AG04449 (cell line): ENCODE data around the gene IZUMO1.
A peak's percentile ranks its signal among the peaks of the same experiment; 100 is the strongest.
"Not testable (repeated sequence)": the region's sequence is repeated elsewhere in the genome, so short reads cannot be mapped to it uniquely, and the experiment has no call there.

ENCODE experiments used
- CTCF ChIA-PET: fragments of 350-600 bp; formaldehyde crosslinking; extraction: SDS; loops from one replicate; lab custom pipeline; 2021; ENCODE audit warnings: antibody characterized with exemption; lab: Yijun Ruan, JAX
- POLR2A ChIA-PET: fragments of 400-600, 350-600 bp; formaldehyde crosslinking; extraction: SDS; loops from one replicate; lab custom pipeline; 2020; ENCODE audit warnings: antibody characterized with exemption, inconsistent platforms; lab: Yijun Ruan, JAX
- DNase-seq: peaks from one replicate; pipeline ENCODE4 v3.0.0-alpha.2; 2010; ENCODE audit warnings: low read depth, low spot score
- H3K4me3 ChIP-seq: 2 replicates; pipeline ENCODE4 v1.5.1; 2011; ENCODE audit warnings: low read depth, mild to moderate bottlenecking, control low read depth, low read length
- TF ChIP-seq, protein P1 (sequence below): IDR thresholded peaks from one replicate; pipeline ENCODE4 v1.5.1; 2011; ENCODE audit warnings: mild to moderate bottlenecking, moderate library complexity, low read length, control low read depth, inconsistent platforms; ENCODE audit not compliant: insufficient read depth; ENCODE audit errors: missing control alignments

Gene IZUMO1

DNA sequence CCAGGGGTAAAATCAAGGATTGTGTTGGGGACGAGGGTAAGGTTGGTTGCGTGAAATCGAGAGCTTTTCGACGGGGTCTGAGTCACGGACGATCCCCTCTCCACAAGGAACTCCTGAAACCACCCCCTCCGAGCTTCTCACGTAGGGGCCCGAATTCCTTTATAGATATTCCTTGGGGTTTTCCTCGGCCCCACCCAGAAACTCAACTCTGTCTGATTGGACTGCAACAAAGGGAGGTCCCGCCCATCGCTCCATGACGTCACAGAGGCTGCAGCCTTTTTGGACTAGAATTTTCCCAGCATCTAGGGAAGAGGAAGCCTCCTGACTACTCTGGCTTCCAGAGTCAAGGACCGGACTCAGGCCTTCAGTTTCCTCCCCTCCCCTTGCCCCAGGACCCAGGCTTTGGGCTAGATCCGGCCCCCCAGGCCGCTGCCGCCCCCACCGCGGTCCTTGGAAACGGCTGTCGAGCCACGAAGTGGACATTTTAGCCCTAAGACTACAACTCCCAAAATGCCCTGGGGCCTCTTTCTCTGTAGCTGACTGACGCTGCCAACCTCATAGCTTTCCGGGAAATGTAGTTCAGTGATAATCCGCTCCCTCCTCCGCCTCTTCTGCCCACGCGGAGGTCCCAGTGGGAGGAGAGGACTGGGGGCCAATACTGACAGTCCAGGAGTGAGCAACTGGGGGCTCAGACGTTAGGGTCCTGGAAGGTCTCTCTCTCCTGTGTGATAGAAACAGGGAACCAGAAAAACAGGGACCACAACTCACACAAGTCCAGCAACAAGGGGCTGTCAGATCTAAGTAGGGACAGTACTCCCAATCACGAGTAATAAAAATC, at the start of gene IZUMO1:
Gene IZUMO1, minus strand, starts transcription at position 172 of the 838 bp plus-strand sequence. CDS start 1,050 bp downstream, outside the sequence.
- POLR2A ChIA-PET: no interaction called here

DNA sequence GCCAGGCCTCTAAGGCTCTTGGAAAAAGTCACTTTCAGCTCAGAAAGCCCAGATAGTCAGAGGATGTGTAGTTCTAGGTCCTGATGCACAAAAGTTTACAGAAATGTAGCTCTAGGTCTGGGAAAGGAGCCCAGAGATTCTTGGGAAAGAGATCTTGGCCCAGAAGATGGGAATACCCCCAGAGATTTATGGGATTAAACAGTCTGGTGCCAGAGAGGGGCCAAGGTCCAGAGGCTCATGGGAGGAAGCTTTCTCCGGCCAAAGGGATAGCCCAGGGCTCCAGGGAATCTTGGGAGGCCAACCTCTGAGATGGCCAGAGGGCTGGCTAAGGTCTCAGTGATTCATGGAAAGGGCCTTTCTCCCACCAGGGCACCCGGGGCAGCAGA, 49.0 kb upstream of the IZUMO1 start:
- POLR2A ChIA-PET: interaction anchor here (0.5 to 1.3 kb wide), 12 partner anchors 11 to 178 kb away, joined by 3 to 7 read pairs (median 4); partner anchors contain the start of genes BCAT2, FTL, HSD17B14 and PPP1R15A
- CTCF ChIA-PET: interaction anchor here (0.7 to 23.0 kb wide), 31 partner anchors 9 to 430 kb away, joined by 3 to 737 read pairs (median 5); partner anchors contain the start of genes BAX, BCAT2, HSD17B14 and RUVBL2
- DNase-seq: no peak
- H3K4me3 ChIP-seq: no peak overlapping the region
- TF ChIP-seq, protein P1, sequence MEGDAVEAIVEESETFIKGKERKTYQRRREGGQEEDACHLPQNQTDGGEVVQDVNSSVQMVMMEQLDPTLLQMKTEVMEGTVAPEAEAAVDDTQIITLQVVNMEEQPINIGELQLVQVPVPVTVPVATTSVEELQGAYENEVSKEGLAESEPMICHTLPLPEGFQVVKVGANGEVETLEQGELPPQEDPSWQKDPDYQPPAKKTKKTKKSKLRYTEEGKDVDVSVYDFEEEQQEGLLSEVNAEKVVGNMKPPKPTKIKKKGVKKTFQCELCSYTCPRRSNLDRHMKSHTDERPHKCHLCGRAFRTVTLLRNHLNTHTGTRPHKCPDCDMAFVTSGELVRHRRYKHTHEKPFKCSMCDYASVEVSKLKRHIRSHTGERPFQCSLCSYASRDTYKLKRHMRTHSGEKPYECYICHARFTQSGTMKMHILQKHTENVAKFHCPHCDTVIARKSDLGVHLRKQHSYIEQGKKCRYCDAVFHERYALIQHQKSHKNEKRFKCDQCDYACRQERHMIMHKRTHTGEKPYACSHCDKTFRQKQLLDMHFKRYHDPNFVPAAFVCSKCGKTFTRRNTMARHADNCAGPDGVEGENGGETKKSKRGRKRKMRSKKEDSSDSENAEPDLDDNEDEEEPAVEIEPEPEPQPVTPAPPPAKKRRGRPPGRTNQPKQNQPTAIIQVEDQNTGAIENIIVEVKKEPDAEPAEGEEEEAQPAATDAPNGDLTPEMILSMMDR: no peak

More for the DNA sequence above, at the start of gene IZUMO1:
- DNase-seq: peak; percentile 33
- peak within 1 kb of the TSS; percentile 69 for H3K4me3 ChIP-seq
- CTCF ChIA-PET: interaction anchor here (0.6 to 1.6 kb wide), 5 partner anchors 8 to 240 kb away, joined by 3 to 5 read pairs (median 4); no protein-coding TSS in a partner anchor
- TF ChIP-seq, protein P1: no peak

DNA sequence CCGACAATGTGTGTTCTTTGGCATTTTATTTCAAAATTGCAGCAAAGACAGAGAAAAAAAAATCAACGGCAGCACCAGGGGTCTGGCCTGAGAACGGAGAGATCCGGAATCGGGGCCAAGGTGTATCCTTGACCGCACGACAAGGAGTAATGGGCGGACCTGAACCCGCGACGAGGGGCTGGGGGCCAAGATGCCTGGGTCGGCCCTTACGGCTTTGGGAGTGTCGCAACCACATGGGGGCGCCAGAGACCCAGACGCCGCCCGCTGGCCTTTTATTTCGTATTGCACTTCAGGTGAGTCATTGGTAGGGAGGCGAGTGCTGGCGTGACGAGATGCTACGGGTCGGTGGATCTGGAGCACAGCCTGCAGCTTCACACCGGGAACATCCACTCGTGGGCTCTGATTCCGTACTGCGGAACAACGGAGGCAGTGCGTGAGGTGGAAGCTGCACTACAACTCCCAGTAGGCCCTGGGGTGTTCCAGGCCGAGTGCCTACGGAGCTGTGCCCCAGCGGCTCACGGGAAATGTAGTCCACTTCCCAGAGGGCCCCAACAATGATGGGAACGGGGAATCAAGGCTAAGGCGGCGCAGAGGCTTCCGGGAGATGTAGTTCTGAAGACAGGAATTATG, 48.5 kb upstream of the IZUMO1 start:
- ChIA-PET CTCF (interaction anchor here (0.7 to 23.0 kb wide), 34 partner anchors 7 to 430 kb away, joined by 3 to 737 read pairs (median 5); partner anchors contain the start of genes BAX, BCAT2, HSD17B14 and RUVBL2), POLR2A (interaction anchor here (0.5 to 1.3 kb wide), 12 partner anchors 12 to 178 kb away, joined by 3 to 7 read pairs (median 4); partner anchors contain the start of genes BCAT2, FTL, HSD17B14 and PPP1R15A)
- DNase-seq: peak; percentile 65
- TF ChIP-seq, protein P1: peak; percentile 93
- H3K4me3 ChIP-seq: peak overlapping the region; percentile 70

DNA sequence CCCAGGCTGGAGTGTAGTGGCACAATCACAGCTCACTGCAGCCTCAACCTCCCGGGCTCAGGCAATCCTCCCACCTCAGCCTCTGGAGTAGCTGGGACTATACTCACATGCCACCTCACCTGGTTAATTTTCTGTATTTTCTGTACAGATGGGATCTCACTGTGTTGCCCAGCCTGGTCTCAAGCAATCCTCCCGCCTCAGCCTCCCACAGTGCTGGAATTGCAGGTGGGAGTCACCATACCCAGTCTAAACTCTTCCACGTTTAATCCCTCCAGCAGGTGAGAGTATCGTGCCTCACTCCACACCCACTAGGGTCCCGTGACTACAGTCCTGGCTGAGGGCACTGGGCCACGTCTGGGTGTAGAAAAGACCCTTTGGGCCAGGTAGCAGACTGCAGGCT, 47.6 kb upstream of the IZUMO1 start:
- ChIA-PET POLR2A (interaction anchor here (1.1 kb wide), 1 partner anchor 179 kb away, joined by 4 read pairs; no protein-coding TSS in a partner anchor), CTCF (interaction anchor here (0.6 to 23.0 kb wide), 12 partner anchors 8 to 218 kb away, joined by 3 to 737 read pairs (median 9); partner anchors contain the start of genes BCAT2 and HSD17B14)
- TF ChIP-seq, protein P1: no peak
- no peak overlapping the region for H3K4me3 ChIP-seq
- DNase-seq: no peak

DNA sequence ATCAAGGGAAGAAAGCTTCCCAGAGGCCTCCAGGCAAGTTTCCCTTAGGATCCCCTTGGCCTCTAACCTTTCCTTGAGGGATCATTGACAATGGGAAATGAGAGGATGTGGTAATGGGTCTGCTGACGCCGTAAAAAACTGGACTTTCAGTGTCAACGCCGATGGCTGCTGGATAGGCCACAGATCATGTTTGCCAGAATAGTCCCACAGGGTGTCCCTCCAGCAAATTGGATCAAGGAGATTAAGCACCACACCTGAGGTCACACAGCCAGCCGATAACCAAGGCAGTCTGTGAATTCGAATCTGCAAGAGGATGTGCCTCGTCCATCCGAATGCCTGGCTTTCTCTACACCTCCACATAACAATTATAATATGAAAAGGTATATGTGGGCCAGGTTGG, 46.6 kb upstream of the IZUMO1 start:
- no peak for DNase-seq
- TF ChIP-seq, protein P1: no peak
- CTCF ChIA-PET: interaction anchor here (2.0 to 23.0 kb wide), 6 partner anchors 8 to 177 kb away, joined by 7 to 737 read pairs (median 52); partner anchors contain the start of genes BCAT2 and HSD17B14
- no peak overlapping the region for H3K4me3 ChIP-seq
- POLR2A ChIA-PET: no interaction called here

DNA sequence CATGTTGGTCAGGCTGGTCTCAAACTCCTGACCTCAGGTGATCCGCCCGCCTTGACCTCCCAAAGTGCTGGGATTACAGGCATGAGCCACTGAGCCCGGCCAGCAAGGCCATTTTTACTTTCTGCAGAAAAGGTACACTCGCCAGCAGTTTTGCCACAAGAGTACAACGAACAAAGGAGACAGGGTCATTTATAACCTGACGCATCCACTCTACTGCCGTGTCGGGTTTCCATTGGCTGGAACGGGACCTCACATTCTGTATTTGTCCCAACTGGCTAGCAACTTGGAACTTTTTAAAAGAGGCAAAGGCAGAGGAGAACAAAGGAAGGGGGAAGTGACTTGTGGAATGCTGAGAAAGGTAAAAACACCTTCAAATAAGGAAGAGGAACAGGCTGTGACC, 40.6 kb upstream of the IZUMO1 start:
- CTCF ChIA-PET: interaction anchor here (0.7 to 23.0 kb wide), 47 partner anchors 9 to 616 kb away, joined by 3 to 737 read pairs (median 6); partner anchors contain the start of genes BCAT2, CA11, FAM83E and GYS1
- not testable (repeated sequence) for DNase-seq, H3K4me3 ChIP-seq
- POLR2A ChIA-PET: interaction anchor here (1.6 kb wide), 1 partner anchor 180 kb away, joined by 8 read pairs; no protein-coding TSS in a partner anchor

DNA sequence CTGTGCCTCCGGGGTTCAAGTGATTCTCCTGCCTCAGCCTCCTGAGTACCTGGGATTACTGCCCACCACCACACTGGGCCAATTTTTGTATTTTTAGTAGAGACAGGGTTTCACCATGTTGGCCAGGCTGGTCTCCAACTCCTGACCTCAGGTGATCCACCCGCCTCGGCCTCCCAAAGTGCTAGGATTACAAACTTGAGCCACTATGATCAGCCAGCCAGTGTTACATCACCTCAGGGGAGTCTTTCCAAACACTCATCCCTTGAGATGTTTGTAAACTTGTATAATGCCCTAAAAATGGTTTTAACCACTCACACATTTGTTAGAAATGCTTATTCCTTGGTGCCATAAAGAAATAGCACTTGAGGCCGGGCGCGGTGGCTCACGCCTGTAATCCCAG, 39.7 kb upstream of the IZUMO1 start:
- CTCF ChIA-PET: interaction anchor here (0.7 to 23.0 kb wide), 8 partner anchors 7 to 206 kb away, joined by 3 to 737 read pairs (median 39); partner anchors contain the start of genes CA11, GYS1, HSD17B14 and NTN5

More for the DNA sequence above, 39.7 kb upstream of the IZUMO1 start:
- POLR2A ChIA-PET, DNase-seq, H3K4me3 ChIP-seq: not testable (repeated sequence)
